K562 (cell line): ENCODE measurements around the gene DLGAP5. TPM values are rescaled to one million over a fixed set of nuclear protein-coding genes. Genes with fewer than 3 reads are reported as not detected.

Source experiments
- CBFA2T2 ChIP-seq: fragments of 450-650 bp; conservative IDR thresholded peaks from 2 replicates; pipeline ENCODE4 v1.6.1; 2017; ENCODE audit warnings: mild to moderate bottlenecking
- CBFA2T3 ChIP-seq: fragments of 450-650 bp; IDR thresholded peaks from 2 replicates; pipeline ENCODE4 v1.6.1; 2017
- ETV6 ChIP-seq, 3 experiments: fragments of 150-350 bp in 1 of 3; sonication (generic) in 1 of 3; formaldehyde crosslinking in 1 of 3; IDR thresholded peaks; 2 replicates each; pipeline versions ENCODE4 v1.6.1 to v1.8.0; 2014 to 2022; ENCODE audit warnings: borderline replicate concordance in 2 of 3, low read depth in 2 of 3, antibody characterized with exemption in 1 of 3, low read length in 1 of 3, mild to moderate bottlenecking in 1 of 3, missing genetic modification reagents in 1 of 3
- JUN ChIP-seq, 2 experiments: sonication (generic) in 1 of 2; formaldehyde crosslinking in 1 of 2; IDR thresholded peaks; 2 replicates each; pipeline versions ENCODE4 v1.6.1 to v1.8.0; 2012 to 2022; ENCODE audit warnings: borderline replicate concordance in 2 of 2, mild to moderate bottlenecking in 2 of 2, improper control_type of control experiment in 1 of 2, low read depth in 1 of 2, low read length in 1 of 2, missing genetic modification reagents in 1 of 2
- MYC ChIP-seq, 2 experiments: fragments of 250-450 bp in 1 of 2; sonication (Bioruptor Pico) in 1 of 2; IDR thresholded peaks; 2 replicates each; pipeline versions ENCODE4 v1.5.1 to v1.6.1; 2012 to 2021; ENCODE audit warnings: low read depth in 2 of 2, borderline replicate concordance in 1 of 2, improper control_type of control experiment in 1 of 2, low read length in 1 of 2, mild to moderate bottlenecking in 1 of 2, moderate library complexity in 1 of 2
- NCOR1 ChIP-seq: fragments of 450-650 bp; IDR thresholded peaks from 2 replicates; pipeline ENCODE4 v1.6.1; 2016; ENCODE audit warnings: mild to moderate bottlenecking, moderate library complexity
- POLR2H ChIP-seq: IDR thresholded peaks from 2 replicates; pipeline ENCODE4 v1.6.1; 2016; ENCODE audit warnings: missing genetic modification characterization, low read depth, mild to moderate bottlenecking, control low read depth, missing compliant biosample characterization, moderate library complexity
- SMARCA4 ChIP-seq: fragments of 450-650 bp; IDR thresholded peaks from 2 replicates; pipeline ENCODE4 v1.6.1; 2016
- TCF3 ChIP-seq: sonication (generic); formaldehyde crosslinking; IDR thresholded peaks from 2 replicates; pipeline ENCODE4 v1.4.0; 2020; ENCODE audit warnings: mild to moderate bottlenecking, missing genetic modification reagents
- TEAD4 ChIP-seq, 2 experiments: sonication (generic) in 1 of 2; formaldehyde crosslinking in 1 of 2; IDR thresholded peaks; 2 replicates each; pipeline versions ENCODE4 v1.6.1 to v1.8.0; 2012 to 2022; ENCODE audit warnings: borderline replicate concordance in 1 of 2, inconsistent platforms in 1 of 2, low read length in 1 of 2, mild to moderate bottlenecking in 1 of 2, missing genetic modification reagents in 1 of 2
- ZC3H4 ChIP-seq: sonication (generic); formaldehyde crosslinking; IDR thresholded peaks from 2 replicates; pipeline ENCODE4 v1.9.0; 2021; ENCODE audit warnings: missing genetic modification reagents, borderline replicate concordance
- ZNF668 ChIP-seq: fragments of 250-450 bp; sonication (Bioruptor Pico); IDR thresholded peaks from 2 replicates; pipeline ENCODE4 v1.8.0; 2022; ENCODE audit warnings: mild to moderate bottlenecking, inconsistent platforms
- polyA plus RNA-seq, 8 experiments: library from polyadenylated mRNA; depleted of rRNA in 4 of 8; stranded (reverse) in 5 of 8; unstranded in 3 of 8; fragments of >200 nt; fragmentation: Nextera tagmentation in 2 of 8; fragmentation: Illumina TruSeq in 1 of 8; extraction: Ambion mirVana in 2 of 8; extraction: Trizol in 1 of 8; gene quantifications; 2 replicates each; pipeline versions ENCODE4 v1.2.1 to v1.2.3, GENCODE V29; 2011 to 2014; ENCODE audit warnings: inconsistent platforms in 1 of 8, missing spikeins in 1 of 8
- total RNA-seq, 7 experiments: library from RNA; depleted of rRNA in 6 of 7; stranded (reverse); fragments of >200 nt in 6 of 7; fragmentation: Illumina TruSeq in 2 of 7; extraction: Trizol in 2 of 7; gene quantifications; 2 replicates each; pipeline versions ENCODE4 v1.2.1 to v1.2.3, GENCODE V29; 2011 to 2021; ENCODE audit warnings: low replicate concordance in 1 of 7

Gene DLGAP5
- total and polyA plus RNA-seq, 9 of the 15 experiments (the other 6 are each of a cell fraction or from before 2014, with no cell fraction given), result 39.1 to 80.0 (median 59.9) TPM

DNA sequence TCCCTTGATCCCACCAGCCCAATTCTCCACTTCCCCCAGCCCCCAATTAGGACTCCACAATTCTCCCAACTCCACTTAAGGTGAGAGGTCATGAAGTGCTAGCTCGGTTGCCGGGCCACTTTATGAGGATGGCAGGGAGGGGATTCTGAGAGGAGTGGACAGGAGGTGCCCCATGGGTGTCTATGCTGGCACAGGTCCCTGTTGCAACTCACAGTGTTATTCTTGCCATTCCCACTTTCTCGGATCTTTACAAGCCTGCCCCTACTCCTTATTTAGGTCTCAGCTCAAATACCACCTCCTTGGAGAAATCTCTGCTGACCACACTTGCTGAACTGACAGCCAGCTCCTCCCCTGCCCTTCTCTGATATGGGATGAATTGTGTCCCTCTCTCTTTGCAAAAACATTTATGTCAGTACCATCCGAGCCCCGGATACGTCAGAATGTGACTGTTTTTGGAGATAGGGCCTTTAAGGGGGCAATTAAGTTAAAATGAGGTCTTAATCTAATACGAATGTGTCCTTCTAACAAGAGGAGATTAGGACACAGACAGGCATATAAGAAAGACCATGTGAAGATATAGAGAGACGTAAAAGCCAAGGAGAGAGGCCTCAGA lies 66.5 kb downstream of the DLGAP5 start (continued):
- no peak for TF ChIP-seq ZNF668 (CRISPR knock-in tag)
- no peak for TF ChIP-seq SMARCA4
- no peak for TF ChIP-seq ETV6 (IDR thresholded peaks at IDR 0.05; ENCODE audit: borderline replicate concordance in 1 of 2, low read depth in 2 of 2, low read length in 1 of 2)
- TF ChIP-seq ETV6 (CRISPR knock-in tag; IDR thresholded peaks at IDR 0.05; ENCODE audit: borderline replicate concordance), result no peak
- TF ChIP-seq POLR2H (tag), result no peak
- TF ChIP-seq CBFA2T2, result peak; percentile 74
- no peak for TF ChIP-seq JUN (IDR thresholded peaks at IDR 0.05; ENCODE audit: borderline replicate concordance, low read depth, low read length)
- no peak for TF ChIP-seq JUN (CRISPR knock-in tag; IDR thresholded peaks at IDR 0.05; ENCODE audit: borderline replicate concordance)
- TF ChIP-seq ZC3H4, result no peak
- no peak for TF ChIP-seq MYC (IDR thresholded peaks at IDR 0.05; ENCODE audit: low read depth, low read length)
- TF ChIP-seq MYC (CRISPR knock-in tag; IDR thresholded peaks at IDR 0.05; ENCODE audit: borderline replicate concordance, low read depth), result no peak
- TF ChIP-seq NCOR1, result peak; percentile 53; the same call in 1 of the 2 replicates
- peak; percentile 62; the same call in 1 of the 2 replicates for TF ChIP-seq TEAD4 (IDR thresholded peaks at IDR 0.05; ENCODE audit: low read length)
- no peak for TF ChIP-seq TEAD4 (CRISPR knock-in tag; IDR thresholded peaks at IDR 0.05; ENCODE audit: borderline replicate concordance)
- TF ChIP-seq TCF3, result peak; percentile 38
- peak; percentile 83 for TF ChIP-seq CBFA2T3
